Measurements from ENCODE around the gene FNIP1.

DNA sequence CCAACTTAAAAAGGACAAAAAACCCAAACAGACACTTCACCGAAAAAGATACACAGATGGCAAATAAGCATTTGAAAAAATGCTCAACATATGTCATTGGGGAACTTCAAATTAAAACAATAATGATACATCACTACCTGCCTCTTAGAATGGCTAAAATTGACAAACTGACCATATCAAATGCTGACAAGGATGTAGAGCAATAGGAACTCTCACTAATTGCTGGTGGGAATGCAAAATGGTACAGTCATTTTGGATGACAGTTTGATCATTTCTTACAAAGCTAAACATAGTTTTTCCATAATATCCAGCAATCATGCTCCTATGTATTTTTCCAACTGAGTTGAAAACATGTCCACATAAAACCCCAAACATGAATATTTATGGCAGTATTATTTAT, 102.9 kb downstream of the FNIP1 start:
- no peak for TF ChIP-seq POLR2A (IDR thresholded peaks at IDR 0.05)
- TF ChIP-seq, protein P1, sequence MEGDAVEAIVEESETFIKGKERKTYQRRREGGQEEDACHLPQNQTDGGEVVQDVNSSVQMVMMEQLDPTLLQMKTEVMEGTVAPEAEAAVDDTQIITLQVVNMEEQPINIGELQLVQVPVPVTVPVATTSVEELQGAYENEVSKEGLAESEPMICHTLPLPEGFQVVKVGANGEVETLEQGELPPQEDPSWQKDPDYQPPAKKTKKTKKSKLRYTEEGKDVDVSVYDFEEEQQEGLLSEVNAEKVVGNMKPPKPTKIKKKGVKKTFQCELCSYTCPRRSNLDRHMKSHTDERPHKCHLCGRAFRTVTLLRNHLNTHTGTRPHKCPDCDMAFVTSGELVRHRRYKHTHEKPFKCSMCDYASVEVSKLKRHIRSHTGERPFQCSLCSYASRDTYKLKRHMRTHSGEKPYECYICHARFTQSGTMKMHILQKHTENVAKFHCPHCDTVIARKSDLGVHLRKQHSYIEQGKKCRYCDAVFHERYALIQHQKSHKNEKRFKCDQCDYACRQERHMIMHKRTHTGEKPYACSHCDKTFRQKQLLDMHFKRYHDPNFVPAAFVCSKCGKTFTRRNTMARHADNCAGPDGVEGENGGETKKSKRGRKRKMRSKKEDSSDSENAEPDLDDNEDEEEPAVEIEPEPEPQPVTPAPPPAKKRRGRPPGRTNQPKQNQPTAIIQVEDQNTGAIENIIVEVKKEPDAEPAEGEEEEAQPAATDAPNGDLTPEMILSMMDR (IDR thresholded peaks at IDR 0.05), result no peak
